Measurements from ENCODE around the gene NDUFS4.

NDUFS4 gene

DNA sequence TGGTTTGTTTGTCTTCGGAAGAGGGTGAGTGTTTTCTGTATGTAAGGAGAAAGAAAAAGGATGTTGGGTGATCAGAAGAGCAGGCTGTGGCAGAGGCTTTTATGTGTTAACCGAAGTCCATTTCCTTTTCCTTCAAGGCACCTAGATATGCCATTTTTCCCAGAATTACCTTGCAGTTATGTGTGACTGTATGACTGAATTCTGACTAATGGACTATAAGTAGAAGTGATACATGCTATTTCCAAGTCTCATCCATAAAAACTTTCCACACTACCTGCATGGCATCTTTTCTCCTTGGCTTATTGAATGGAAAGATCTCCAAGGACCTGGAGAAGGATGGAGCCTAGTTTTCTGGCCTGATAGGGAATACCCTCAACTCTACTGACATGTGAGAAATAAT is 10.6 kb upstream of the NDUFS4 start:
- TF ChIP-seq MYC (IDR thresholded peaks at IDR 0.05; ENCODE audit: low read depth, low read length), result no peak
- TF ChIP-seq POLR2A (IDR thresholded peaks at IDR 0.05; ENCODE audit: extremely low read depth, insufficient read length), result no peak
- TF ChIP-seq, protein P1, sequence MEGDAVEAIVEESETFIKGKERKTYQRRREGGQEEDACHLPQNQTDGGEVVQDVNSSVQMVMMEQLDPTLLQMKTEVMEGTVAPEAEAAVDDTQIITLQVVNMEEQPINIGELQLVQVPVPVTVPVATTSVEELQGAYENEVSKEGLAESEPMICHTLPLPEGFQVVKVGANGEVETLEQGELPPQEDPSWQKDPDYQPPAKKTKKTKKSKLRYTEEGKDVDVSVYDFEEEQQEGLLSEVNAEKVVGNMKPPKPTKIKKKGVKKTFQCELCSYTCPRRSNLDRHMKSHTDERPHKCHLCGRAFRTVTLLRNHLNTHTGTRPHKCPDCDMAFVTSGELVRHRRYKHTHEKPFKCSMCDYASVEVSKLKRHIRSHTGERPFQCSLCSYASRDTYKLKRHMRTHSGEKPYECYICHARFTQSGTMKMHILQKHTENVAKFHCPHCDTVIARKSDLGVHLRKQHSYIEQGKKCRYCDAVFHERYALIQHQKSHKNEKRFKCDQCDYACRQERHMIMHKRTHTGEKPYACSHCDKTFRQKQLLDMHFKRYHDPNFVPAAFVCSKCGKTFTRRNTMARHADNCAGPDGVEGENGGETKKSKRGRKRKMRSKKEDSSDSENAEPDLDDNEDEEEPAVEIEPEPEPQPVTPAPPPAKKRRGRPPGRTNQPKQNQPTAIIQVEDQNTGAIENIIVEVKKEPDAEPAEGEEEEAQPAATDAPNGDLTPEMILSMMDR (IDR thresholded peaks at IDR 0.05; ENCODE audit: low read depth, low read length), result no peak
- TF ChIP-seq, protein P2, sequence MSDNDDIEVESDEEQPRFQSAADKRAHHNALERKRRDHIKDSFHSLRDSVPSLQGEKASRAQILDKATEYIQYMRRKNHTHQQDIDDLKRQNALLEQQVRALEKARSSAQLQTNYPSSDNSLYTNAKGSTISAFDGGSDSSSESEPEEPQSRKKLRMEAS (IDR thresholded peaks at IDR 0.05; ENCODE audit: low read depth, low read length), result no peak
- no peak overlapping the region for H3K4me3 ChIP-seq (ENCODE audit: low read depth, low read length)
- no peak for DNase-seq (ENCODE audit: low read depth)

DNA sequence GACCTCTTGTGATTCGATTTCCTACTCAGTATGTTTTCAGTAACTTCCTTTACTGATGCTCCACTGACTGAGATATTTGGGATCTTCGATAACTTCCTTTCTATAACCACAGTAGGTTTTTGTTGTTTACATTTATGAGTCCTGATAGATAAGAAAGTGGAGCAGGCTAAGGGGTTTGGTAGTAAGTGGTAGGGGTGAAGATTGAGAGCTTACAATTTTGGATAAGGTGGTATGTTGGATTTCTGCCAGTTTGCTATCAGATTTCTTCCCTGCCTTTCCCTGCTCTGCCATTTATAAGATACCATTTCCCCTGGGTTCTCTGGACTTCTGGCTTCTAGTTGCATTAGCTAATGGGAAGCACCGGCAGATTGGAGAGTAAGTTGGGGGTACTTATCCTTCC is 7.9 kb upstream of the NDUFS4 start:
- TF ChIP-seq, protein P2 (IDR thresholded peaks at IDR 0.05; ENCODE audit: low read depth, low read length), result no peak
- TF ChIP-seq POLR2A (IDR thresholded peaks at IDR 0.05; ENCODE audit: extremely low read depth, insufficient read length) (no peak), MYC (IDR thresholded peaks at IDR 0.05; ENCODE audit: low read depth, low read length) (no peak)
- TF ChIP-seq, protein P1 (IDR thresholded peaks at IDR 0.05; ENCODE audit: low read depth, low read length), result no peak
- H3K4me3 ChIP-seq (ENCODE audit: low read depth, low read length), result no peak overlapping the region
- DNase-seq (ENCODE audit: low read depth), result no peak

DNA sequence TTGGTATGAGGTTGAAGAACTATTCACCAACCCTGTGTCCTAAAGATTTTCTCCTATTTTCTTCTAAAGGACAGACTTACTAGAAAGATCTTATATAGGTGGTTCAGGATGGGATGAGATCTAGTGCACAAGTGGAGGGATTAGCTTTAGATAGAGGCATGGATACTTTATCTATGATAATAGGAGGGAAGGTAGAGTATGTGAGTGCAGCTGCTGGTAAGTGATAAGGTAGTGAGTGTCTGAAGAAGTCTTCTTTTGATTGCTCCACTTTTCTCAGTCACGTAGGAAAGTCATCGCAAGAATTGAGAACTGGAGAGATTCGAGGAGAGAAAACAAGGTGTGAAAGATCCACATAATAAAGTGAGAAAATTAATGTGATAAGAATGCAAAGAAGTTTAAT is 6.0 kb upstream of the NDUFS4 start:
- no peak for DNase-seq (ENCODE audit: low read depth)
- TF ChIP-seq, protein P2 (IDR thresholded peaks at IDR 0.05; ENCODE audit: low read depth, low read length), result no peak
- TF ChIP-seq MYC (IDR thresholded peaks at IDR 0.05; ENCODE audit: low read depth, low read length), result no peak
- H3K4me3 ChIP-seq (ENCODE audit: low read depth, low read length), result no peak overlapping the region

DNA sequence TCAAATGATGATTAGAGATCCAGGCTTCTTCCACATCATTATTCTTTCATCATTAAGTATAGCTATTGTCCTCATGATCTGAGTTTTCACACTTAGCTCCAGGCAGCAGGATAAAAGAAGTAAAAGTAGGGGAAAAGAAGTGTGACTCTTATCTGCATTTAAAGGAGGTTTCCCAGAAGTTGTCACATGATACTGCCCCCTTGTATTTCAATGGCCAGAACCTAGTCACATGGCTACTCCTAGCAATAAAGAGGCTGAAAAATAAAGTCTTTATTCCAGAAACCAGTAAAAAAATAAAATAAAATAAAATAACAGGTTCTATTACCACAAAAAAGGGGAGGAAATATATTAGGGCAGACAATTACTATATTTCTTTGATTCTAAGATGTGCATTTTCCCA is 5.3 kb upstream of the NDUFS4 start:
- no peak overlapping the region for H3K4me3 ChIP-seq (ENCODE audit: low read depth, low read length)
- DNase-seq (ENCODE audit: low read depth), result no peak
- TF ChIP-seq, protein P2 (IDR thresholded peaks at IDR 0.05; ENCODE audit: low read depth, low read length), result no peak
- TF ChIP-seq MYC (IDR thresholded peaks at IDR 0.05; ENCODE audit: low read depth, low read length) (no peak), POLR2A (IDR thresholded peaks at IDR 0.05; ENCODE audit: extremely low read depth, insufficient read length) (no peak)
- TF ChIP-seq, protein P1 (IDR thresholded peaks at IDR 0.05; ENCODE audit: low read depth, low read length), result no peak

DNA sequence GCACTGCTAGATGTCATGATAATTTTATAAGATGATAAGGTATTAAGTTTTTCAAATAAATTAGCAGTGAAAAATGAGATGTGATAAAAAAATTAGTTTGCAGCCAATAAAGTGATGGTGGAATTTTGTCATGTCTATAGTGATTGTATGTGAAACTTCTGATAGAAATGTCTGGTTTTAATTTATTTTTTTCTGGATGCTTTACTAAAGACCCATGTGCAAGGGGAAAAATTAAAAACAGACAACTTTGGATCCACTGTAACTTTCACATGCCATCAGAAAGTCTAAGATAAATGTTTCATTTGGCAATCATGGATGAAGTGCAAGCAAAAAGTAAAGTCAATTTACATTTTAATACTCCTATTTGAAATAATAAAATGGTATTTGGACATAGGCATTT is 4.4 kb upstream of the NDUFS4 start:
- TF ChIP-seq, protein P1 (IDR thresholded peaks at IDR 0.05; ENCODE audit: low read depth, low read length), result no peak
- TF ChIP-seq POLR2A (IDR thresholded peaks at IDR 0.05; ENCODE audit: extremely low read depth, insufficient read length), result no peak
- no peak for TF ChIP-seq MYC (IDR thresholded peaks at IDR 0.05; ENCODE audit: low read depth, low read length)
- TF ChIP-seq, protein P2 (IDR thresholded peaks at IDR 0.05; ENCODE audit: low read depth, low read length), result no peak
- DNase-seq (ENCODE audit: low read depth), result no peak
- no peak overlapping the region for H3K4me3 ChIP-seq (ENCODE audit: low read depth, low read length)

DNA sequence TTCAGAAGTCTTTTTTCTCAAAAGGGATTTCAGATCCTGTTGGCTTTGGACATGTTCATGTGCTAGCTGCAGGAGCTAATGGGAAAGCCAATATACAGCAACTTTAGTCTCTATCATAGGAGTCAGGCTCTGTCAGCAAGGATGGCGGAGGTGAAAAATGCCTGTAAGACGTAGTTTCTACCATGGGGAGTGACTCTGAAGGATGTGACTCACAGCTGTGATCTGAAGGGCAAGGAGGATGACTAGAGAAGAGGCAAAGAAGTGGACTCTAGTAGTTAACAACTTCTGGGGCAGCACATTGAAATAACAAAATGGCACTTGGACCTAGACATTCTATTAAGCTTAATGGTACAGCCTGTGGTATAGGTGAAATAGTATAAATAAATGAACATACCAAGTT is 3.1 kb upstream of the NDUFS4 start:
- no peak for DNase-seq (ENCODE audit: low read depth)
- no peak for TF ChIP-seq MYC (IDR thresholded peaks at IDR 0.05; ENCODE audit: low read depth, low read length)
- TF ChIP-seq, protein P1 (IDR thresholded peaks at IDR 0.05; ENCODE audit: low read depth, low read length), result no peak
- TF ChIP-seq, protein P2 (IDR thresholded peaks at IDR 0.05; ENCODE audit: low read depth, low read length), result no peak
- no peak for TF ChIP-seq POLR2A (IDR thresholded peaks at IDR 0.05; ENCODE audit: extremely low read depth, insufficient read length)
- no peak overlapping the region for H3K4me3 ChIP-seq (ENCODE audit: low read depth, low read length)

All from NB4 (cell line).